Activated CD4-positive, alpha-beta T cell treated with anti-CD3 and anti-CD28 coated beads for 36 hours (primary cell): ENCODE data around the gene DUS2. TPM values are rescaled to one million over a fixed set of nuclear protein-coding genes. Genes with fewer than 3 reads are reported as not detected.
"Not testable (repeated sequence)": the region's sequence is repeated elsewhere in the genome, so short reads cannot be mapped to it uniquely, and the experiment has no call there.

Experiments
- ATAC-seq: fragments of 200-7000 bp; cut with Tn5 transposase; one replicate; pipeline ENCODE4 v1.10.0; 2021; ENCODE audit warnings: mild to moderate bottlenecking, moderate library complexity
- CTCF ChIA-PET: fragments of 350-600 bp; sonication (Branson Sonifier 250); formaldehyde crosslinking; loops from one replicate; lab custom pipeline; 2021; ENCODE audit warnings: antibody characterized with exemption; lab: Charles Lee
- POLR2A ChIA-PET: fragments of 350-600 bp; sonication (Branson Sonifier 250); formaldehyde crosslinking; loops from one replicate; lab custom pipeline; 2021; ENCODE audit warnings: antibody characterized with exemption, inconsistent platforms; lab: Charles Lee
- DNase-seq: peaks from one replicate; pipeline ENCODE4 v3.0.0-alpha.2; 2020
- H3K27ac Mint-ChIP-seq: one replicate; pipeline ENCODE4 v1.8.0; 2021; ENCODE audit warnings: mixed read lengths
- H3K27me3 Mint-ChIP-seq: one replicate; pipeline ENCODE4 v1.8.0; 2021; ENCODE audit warnings: mixed read lengths
- H3K36me3 Mint-ChIP-seq: one replicate; pipeline ENCODE4 v1.8.0; 2021; ENCODE audit warnings: low read depth, mixed read lengths
- H3K4me1 Mint-ChIP-seq: one replicate; pipeline ENCODE4 v1.8.0; 2021; ENCODE audit warnings: mixed read lengths
- H3K4me3 Mint-ChIP-seq: one replicate; pipeline ENCODE4 v1.8.0; 2021; ENCODE audit warnings: mild to moderate bottlenecking, moderate library complexity, mixed read lengths
- H3K9me3 Mint-ChIP-seq: one replicate; pipeline ENCODE4 v1.8.0; 2021; ENCODE audit warnings: low read depth, mixed read lengths
- intact Hi-C, 2 experiments: fragments of 100-400 bp; cut with DNase I in 1 of 2; cut with micrococcal nuclease in 1 of 2; formaldehyde crosslinking; loops; one replicate each; pipeline versions ENCODE4 v1.14.2 to v1.15.1; 2022 to 2024; cut with DNase I, micrococcal nuclease
- total RNA-seq, 2 experiments: library from RNA; stranded (reverse); gene quantifications; one replicate each; pipeline ENCODE4 v1.2.3, GENCODE V29; 2021

The DUS2 gene
- total RNA-seq, 2 experiments from 2014 or later = 29.5 to 33.1 TPM

DNA sequence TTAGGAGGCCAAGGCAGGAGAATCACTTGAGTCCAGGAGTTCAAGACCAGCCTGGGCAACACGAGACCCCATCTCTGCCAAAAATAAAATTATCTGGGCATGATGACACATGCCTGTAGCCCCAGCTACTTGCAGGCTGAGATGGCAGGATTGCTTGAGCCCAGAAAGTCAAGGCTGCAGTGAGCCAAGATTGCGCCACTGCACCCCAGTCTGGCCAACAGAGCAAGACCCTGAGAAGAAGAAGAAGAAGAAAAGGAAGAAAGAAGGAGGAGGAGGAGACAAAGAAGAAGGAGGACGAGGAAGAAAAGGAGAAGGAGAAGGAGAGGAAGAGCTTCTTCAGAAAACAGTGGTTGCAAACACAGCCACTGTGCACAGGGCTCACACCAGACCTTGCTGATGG, 34.4 kb upstream of the DUS2 start:
- H3K27ac Mint-ChIP-seq = no peak overlapping the region
- H3K27me3 Mint-ChIP-seq = no peaks in the 10 kb centered on the region
- intact Hi-C loops = no loop called here
- peaks cover 26% of the 10 kb centered on the region for H3K4me1 Mint-ChIP-seq
- CTCF ChIA-PET = interaction anchor here (1.4 kb wide), 1 partner anchor 10 kb away, joined by 5 read pairs; the partner anchor contains the start of gene DPEP2
- H3K4me3 Mint-ChIP-seq = no peak overlapping the region
- H3K9me3 Mint-ChIP-seq = no peaks in the 10 kb centered on the region
- no peak for DNase-seq
- POLR2A ChIA-PET = no interaction called here
- H3K36me3 Mint-ChIP-seq = no peaks in the 10 kb centered on the region
- no peak for ATAC-seq

DNA sequence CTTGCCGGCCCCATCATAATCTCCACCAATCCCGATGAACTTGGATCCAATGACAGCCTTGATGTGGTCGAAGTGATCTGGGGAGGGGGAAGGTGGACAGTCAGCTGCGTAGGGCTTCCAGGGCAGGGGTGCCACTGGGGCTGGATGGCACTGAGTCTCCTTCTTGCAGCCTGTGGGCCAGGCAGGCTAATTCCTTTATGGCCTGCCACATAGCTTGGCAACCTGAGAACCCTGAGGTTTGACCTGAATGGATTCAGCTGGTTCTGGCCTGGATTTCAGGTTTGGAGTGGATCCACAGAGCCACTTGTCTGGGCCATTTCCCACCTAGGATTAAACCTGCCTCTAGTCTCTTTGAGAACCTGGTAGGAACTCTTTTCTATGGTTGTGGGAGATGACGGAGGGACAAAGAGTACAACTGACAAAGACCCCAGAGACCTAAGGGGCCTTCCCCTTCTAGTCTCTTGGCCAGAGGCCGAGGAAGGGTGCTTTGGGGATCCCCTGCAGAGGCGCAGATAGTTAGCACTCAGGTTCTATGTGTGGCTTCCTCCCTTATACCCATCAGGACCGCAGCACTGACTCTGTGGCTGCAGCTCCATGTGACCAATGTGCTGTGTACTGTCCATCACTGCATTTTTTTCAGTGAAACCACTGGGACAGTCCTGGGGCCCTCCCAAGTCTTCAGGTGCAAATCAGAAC, 33.6 kb upstream of the DUS2 start:
- H3K4me1 Mint-ChIP-seq = peaks cover 22% of the 10 kb centered on the region
- no peaks in the 10 kb centered on the region for H3K27me3 Mint-ChIP-seq
- H3K9me3 Mint-ChIP-seq = no peaks in the 10 kb centered on the region
- intact Hi-C loops = no loop called here
- ChIA-PET CTCF (interaction anchor here (0.5 kb wide), 1 partner anchor 9 kb away, joined by 3 read pairs; the partner anchor contains the start of gene DPEP2), POLR2A (no interaction called here)
- ATAC-seq = no peak
- no peak for DNase-seq
- H3K27ac Mint-ChIP-seq = no peak overlapping the region
- H3K4me3 Mint-ChIP-seq = no peak overlapping the region
- H3K36me3 Mint-ChIP-seq = no peaks in the 10 kb centered on the region

GRCh38 chr16:67990018-67990386, 33.1 kb upstream of the DUS2 start:
- peak overlapping the region; percentile 47 for H3K27ac Mint-ChIP-seq
- H3K9me3 Mint-ChIP-seq = no peaks in the 10 kb centered on the region
- ChIA-PET CTCF (no interaction called here), POLR2A (no interaction called here)
- intact Hi-C loops = no loop called here
- H3K4me1 Mint-ChIP-seq = peaks cover 21% of the 10 kb centered on the region
- H3K27me3 Mint-ChIP-seq = no peaks in the 10 kb centered on the region
- DNase-seq (no peak), ATAC-seq (no peak)
- H3K4me3 Mint-ChIP-seq = no peak overlapping the region
- no peaks in the 10 kb centered on the region for H3K36me3 Mint-ChIP-seq

DNA sequence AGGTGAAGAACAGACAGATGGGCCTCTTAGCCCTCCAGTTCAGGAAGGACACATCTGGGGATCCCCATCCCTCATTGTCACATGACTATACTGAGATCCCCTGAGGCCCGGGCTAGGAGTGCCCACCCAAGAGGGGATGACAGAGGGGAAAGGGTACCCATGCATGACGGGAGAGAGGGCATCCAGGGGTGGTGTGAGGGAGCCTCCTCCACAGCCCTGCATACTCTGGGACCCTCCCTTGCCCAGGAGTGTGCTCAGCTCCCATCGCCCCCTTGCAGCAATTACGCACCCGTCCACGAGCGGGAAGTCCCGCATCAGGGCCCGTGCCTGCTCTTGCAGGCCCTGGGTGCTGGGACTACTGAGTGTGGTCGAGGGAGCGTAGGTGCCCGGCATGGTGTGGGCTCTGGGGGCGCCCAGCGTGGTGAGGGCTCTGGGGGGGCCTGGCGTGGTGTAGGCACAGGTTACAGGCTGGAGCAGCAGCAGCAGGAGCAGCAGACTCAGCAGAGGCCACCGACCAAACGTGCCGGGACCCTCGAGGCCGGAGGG, 30.4 kb upstream of the DUS2 start:
- ChIA-PET POLR2A (no interaction called here), CTCF (interaction anchor here (0.8 to 1.6 kb wide), 5 partner anchors 13 to 73 kb away, joined by 3 to 6 read pairs (median 3); partner anchors contain the start of genes DDX28 and DUS2)

GRCh38 chr16:67993207-67994039, 29.7 kb upstream of the DUS2 start:
- peak; percentile 89 for ATAC-seq
- Mint-ChIP-seq H3K36me3 (no peaks in the 10 kb centered on the region), H3K4me1 (peaks cover 38% of the 10 kb centered on the region), H3K27me3 (no peaks in the 10 kb centered on the region), H3K27ac (peak overlapping the region; percentile 96), H3K4me3 (peak overlapping the region; percentile 69), H3K9me3 (no peaks in the 10 kb centered on the region)
- POLR2A ChIA-PET = no interaction called here
- peak; percentile 92 for DNase-seq
- CTCF ChIA-PET = interaction anchor here (0.9 to 2.4 kb wide), 7 partner anchors 9 to 53 kb away, joined by 3 to 11 read pairs (median 6); partner anchors contain the start of genes DDX28 and DUS2
- intact Hi-C loops = loop anchor here (1.0 to 2.0 kb wide), 7 partner anchors 25 to 236 kb away; partner anchors contain the start of genes DDX28 (in 2 of the 2), DUS2 (in 2 of the 2) and SLC12A4 (in 1 of the 2)

More for the DNA sequence above, 30.4 kb upstream of the DUS2 start:
- intact Hi-C loops = loop anchor here (1.0 to 2.0 kb wide), 7 partner anchors 24 to 237 kb away; partner anchors contain the start of genes DDX28 (in 2 of the 2), DUS2 (in 2 of the 2) and SLC12A4 (in 1 of the 2)
- Mint-ChIP-seq H3K9me3 (no peaks in the 10 kb centered on the region), H3K27me3 (no peaks in the 10 kb centered on the region), H3K36me3 (no peaks in the 10 kb centered on the region), H3K27ac (peak overlapping the region; percentile 43), H3K4me1 (peaks cover 36% of the 10 kb centered on the region), H3K4me3 (no peak overlapping the region)
- no peak for DNase-seq
- no peak for ATAC-seq

DNA sequence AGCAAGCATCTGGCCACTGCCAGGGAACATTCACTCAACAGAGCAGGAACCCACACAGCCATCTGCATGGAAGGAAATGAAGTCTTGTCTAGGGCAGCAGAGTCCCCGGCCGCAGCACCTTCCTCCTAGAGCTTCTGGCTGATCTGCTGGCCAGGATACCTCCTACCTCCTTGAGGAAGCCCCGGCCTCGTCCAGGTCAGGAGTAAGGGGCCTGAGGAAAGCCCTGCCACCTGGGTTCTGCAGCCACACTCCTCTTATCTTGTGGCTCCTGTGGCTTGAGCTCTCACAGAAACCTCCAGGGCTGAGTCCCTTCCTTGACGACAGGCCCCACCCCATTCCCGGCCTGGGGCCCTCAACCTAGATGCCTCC, 29.1 kb upstream of the DUS2 start:
- peak overlapping the region; percentile 69 for H3K4me3 Mint-ChIP-seq
- POLR2A ChIA-PET, H3K27me3 Mint-ChIP-seq, DNase-seq, H3K9me3 Mint-ChIP-seq, intact Hi-C loops, H3K36me3 Mint-ChIP-seq: not testable (repeated sequence)
- ATAC-seq = peak; percentile 28
- CTCF ChIA-PET = interaction anchor here (0.6 to 2.4 kb wide), 9 partner anchors 8 to 236 kb away, joined by 3 to 11 read pairs (median 6); partner anchors contain the start of genes DDX28 and DUS2
- H3K27ac Mint-ChIP-seq = peak overlapping the region; percentile 96
- H3K4me1 Mint-ChIP-seq = peaks cover 44% of the 10 kb centered on the region

DNA sequence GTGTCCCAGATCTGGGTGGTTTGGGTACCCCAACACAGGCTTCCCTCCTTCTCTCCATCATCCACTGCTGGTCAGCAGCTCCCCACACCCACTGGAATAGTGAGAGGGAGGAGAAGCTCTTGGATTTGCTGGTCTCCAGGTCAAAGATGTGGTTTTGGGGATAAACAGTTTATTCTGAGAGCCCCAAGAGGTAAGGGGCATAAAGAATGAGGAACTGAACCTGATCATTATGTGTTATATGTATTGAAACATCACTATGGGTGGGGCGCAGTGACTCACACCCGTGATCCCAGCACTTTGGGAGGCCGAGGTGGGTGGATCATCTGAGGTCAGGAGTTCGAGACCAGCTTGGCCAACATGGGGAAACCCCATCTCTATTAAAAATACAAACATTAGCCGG, 27.7 kb upstream of the DUS2 start:
- POLR2A ChIA-PET = no interaction called here
- Mint-ChIP-seq H3K27ac (no peak overlapping the region), H3K4me3 (no peak overlapping the region), H3K27me3 (no peaks in the 10 kb centered on the region), H3K9me3 (no peaks in the 10 kb centered on the region), H3K4me1 (peaks cover 58% of the 10 kb centered on the region), H3K36me3 (peaks cover 3% of the 10 kb centered on the region)
- DNase-seq = peak; percentile 50
- CTCF ChIA-PET = interaction anchor here (0.7 to 2.4 kb wide), 4 partner anchors 11 to 233 kb away, joined by 3 to 11 read pairs (median 7); no protein-coding TSS in a partner anchor
- intact Hi-C loops = no loop called here
- no peak for ATAC-seq

GRCh38 chr16:67996666-67997065, 26.4 kb upstream of the DUS2 start:
- no peak overlapping the region for H3K4me3 Mint-ChIP-seq
- ATAC-seq = no peak
- H3K27ac Mint-ChIP-seq = no peak overlapping the region
- peaks cover 65% of the 10 kb centered on the region for H3K4me1 Mint-ChIP-seq
- DNase-seq = no peak
- H3K27me3 Mint-ChIP-seq = no peaks in the 10 kb centered on the region
- H3K36me3 Mint-ChIP-seq = peaks cover 3% of the 10 kb centered on the region
- intact Hi-C loops = no loop called here
- POLR2A ChIA-PET = interaction anchor here (0.6 kb wide), 1 partner anchor 62 kb away, joined by 3 read pairs; no protein-coding TSS in a partner anchor
- H3K9me3 Mint-ChIP-seq = no peaks in the 10 kb centered on the region
- CTCF ChIA-PET = interaction anchor here (0.6 to 2.1 kb wide), 2 partner anchors 10 to 15 kb away, joined by 4 to 8 read pairs; no protein-coding TSS in a partner anchor

DNA sequence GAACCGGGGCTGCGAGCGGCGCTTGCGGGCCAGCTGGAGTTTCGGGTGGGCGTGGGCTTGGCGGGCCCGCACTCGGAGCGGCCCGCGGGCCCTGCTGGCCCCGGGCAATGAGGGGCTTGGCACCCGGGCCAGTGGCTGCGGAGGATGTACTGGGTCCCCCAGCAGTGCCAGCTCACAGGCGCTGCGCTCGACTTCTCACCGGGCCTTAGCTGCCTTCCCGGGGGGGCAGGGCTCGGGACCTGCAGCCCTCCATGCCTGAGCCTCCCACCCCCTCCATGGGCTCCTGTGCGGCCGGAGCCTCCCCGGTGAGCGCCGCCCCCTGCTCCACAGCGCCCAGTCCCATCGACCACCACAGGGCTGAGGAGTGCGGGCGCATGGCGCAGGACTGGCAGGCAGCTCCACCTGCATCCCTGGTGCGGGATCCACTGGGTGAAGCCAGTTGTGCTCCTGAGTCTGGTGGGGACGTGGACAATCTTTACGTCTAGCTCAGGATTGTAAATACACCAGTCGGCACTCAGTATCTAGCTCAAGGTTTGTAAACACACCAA, 24.8 kb upstream of the DUS2 start:
- H3K36me3 Mint-ChIP-seq, ATAC-seq, H3K27me3 Mint-ChIP-seq, H3K4me3 Mint-ChIP-seq, intact Hi-C loops, H3K9me3 Mint-ChIP-seq, DNase-seq: not testable (repeated sequence)
- H3K27ac Mint-ChIP-seq = peak overlapping the region; percentile 96
- peaks cover 57% of the 10 kb centered on the region for H3K4me1 Mint-ChIP-seq
- ChIA-PET CTCF (interaction anchor here (0.5 to 1.8 kb wide), 13 partner anchors 9 to 441 kb away, joined by 3 to 6 read pairs (median 3); partner anchors contain the start of genes DDX28 and DUS2), POLR2A (interaction anchor here (0.7 to 2.5 kb wide), 6 partner anchors 11 to 192 kb away, joined by 3 to 21 read pairs (median 6); partner anchors contain the start of genes DDX28, DUS2, NFATC3 and RANBP10)

GRCh38 chr16:67998779-67999688, 24.1 kb upstream of the DUS2 start, which contains the start of gene DPEP2:
Gene DPEP2, minus strand, starts transcription at chr16:67999484. Its CDS starts 6,272 bp downstream, at chr16:67993212.
- ChIA-PET POLR2A (interaction anchor here (0.7 to 2.5 kb wide), 6 partner anchors 12 to 193 kb away, joined by 3 to 21 read pairs (median 6); partner anchors contain the start of genes DDX28, DUS2, NFATC3 and RANBP10), CTCF (interaction anchor here (0.6 to 1.8 kb wide), 15 partner anchors 9 to 442 kb away, joined by 3 to 6 read pairs (median 3); partner anchors contain the start of genes DDX28 and DUS2)
- Mint-ChIP-seq H3K27ac (peak within 1 kb of the TSS; percentile 96), H3K4me1 (peaks cover 50% of the 10 kb centered on the region), H3K4me3 (peak within 1 kb of the TSS; percentile 77)
- H3K36me3 Mint-ChIP-seq, H3K9me3 Mint-ChIP-seq, intact Hi-C loops, H3K27me3 Mint-ChIP-seq: not testable (repeated sequence)
- DNase-seq (peak; percentile 68), ATAC-seq (peak; percentile 90)
